Panc1 (cell line): Measurements from ENCODE around the gene CACNA1I.

Experiments
- TCF7L2 ChIP-seq: IDR thresholded peaks from 2 replicates; pipeline ENCODE4 v1.6.1; 2011; ENCODE audit warnings: mild to moderate bottlenecking, low read depth, low read length, inconsistent platforms
- TF ChIP-seq, protein P1 (sequence below): fragments of 450-650 bp; IDR thresholded peaks from 2 replicates; pipeline ENCODE4 v1.5.1; 2017; ENCODE audit warnings: mild to moderate bottlenecking

DNA sequence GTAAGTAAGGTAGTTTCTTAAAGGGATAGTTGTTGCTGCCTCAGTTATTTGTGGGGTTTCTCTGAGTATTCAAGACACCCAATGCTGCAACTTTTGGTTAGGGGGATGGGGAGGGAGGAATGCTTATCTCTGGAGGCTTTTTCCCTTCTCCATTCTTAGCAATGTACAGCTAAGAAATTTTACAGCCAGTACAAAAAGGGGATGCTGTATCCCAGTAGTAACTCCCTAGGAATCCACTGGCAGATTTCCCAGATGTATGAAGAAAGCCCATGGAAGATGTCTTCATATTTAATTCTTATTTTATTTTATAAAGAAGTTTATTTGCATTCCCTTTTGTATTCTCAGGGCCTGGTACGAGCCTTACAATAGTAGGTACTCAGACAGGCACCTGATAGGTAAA is 168.2 kb downstream of the CACNA1I start:
- TF ChIP-seq, protein P1, sequence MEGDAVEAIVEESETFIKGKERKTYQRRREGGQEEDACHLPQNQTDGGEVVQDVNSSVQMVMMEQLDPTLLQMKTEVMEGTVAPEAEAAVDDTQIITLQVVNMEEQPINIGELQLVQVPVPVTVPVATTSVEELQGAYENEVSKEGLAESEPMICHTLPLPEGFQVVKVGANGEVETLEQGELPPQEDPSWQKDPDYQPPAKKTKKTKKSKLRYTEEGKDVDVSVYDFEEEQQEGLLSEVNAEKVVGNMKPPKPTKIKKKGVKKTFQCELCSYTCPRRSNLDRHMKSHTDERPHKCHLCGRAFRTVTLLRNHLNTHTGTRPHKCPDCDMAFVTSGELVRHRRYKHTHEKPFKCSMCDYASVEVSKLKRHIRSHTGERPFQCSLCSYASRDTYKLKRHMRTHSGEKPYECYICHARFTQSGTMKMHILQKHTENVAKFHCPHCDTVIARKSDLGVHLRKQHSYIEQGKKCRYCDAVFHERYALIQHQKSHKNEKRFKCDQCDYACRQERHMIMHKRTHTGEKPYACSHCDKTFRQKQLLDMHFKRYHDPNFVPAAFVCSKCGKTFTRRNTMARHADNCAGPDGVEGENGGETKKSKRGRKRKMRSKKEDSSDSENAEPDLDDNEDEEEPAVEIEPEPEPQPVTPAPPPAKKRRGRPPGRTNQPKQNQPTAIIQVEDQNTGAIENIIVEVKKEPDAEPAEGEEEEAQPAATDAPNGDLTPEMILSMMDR = no peak
- no peak for TF ChIP-seq TCF7L2
